Amygdala (tissue), 56 donors: ENCODE results near the gene OR5M3.

Experiments used
- DNase-seq, 56 donors: peaks; one replicate each; lab custom pipeline; 2025; lab: John Stamatoyannopoulos, UW

OR5M3 gene

DNA sequence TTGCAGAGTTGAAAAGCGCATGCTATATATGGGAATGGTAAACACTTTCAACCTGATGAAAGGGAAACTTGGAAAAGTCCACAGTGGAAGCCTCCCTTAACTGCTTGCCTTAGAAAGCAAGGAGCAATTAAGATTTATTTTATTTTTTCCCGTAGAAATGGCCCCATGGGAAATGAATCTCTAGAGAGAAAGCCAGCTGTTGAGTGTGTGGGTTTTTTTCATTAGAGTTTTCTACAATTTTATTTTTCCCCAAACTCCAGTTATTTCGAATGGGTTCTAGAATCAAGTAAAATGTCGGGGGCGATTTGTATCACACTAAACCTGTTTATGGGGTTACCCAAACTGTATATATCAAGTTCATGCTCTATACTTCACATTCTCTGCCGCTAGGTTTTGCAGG, at the start of gene OR5M3:
TSS of gene OR5M3 (minus strand) at position 101 of the 400 bp plus-strand sequence. CDS start 2,855 bp downstream, outside the sequence.
- no peak for DNase-seq

DNA sequence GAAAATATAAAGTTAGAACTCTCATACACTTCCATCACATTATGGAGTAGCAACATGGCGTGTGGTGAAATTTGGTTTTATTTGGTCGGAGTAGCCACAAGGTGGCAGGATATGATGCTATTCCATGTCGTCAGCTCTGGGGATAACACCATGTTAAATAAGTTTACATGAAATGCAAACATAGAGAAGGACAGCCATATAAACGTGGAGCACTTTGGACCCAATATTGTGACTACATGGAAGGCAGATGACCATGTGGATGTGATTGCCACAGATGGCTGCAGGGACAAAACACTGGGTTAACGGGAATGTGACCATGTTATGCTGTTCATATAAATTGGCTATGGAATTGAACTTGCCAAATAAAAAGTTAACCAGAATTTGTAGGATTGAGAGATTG, 48.9 kb upstream of the OR5M3 start:
- no peak for DNase-seq

DNA sequence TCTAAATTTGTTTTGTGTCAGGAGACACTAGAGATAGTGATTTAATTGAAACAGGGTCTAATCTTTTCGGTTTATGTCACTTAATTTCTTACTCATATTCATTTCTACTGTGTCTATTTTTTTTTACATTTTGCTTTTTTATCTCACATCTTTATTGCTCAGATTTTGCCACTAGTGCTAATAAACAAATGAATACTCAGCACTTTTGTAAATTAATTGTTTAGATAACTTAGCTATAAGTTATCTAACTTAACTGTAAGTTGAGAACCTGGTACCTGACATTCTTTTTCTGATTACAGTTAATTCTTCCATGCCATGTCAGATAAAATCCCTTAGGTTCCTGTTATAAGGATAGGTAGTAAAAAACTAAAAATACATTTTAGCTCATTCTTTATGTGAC, 40.1 kb upstream of the OR5M3 start:
- no peak for DNase-seq

DNA sequence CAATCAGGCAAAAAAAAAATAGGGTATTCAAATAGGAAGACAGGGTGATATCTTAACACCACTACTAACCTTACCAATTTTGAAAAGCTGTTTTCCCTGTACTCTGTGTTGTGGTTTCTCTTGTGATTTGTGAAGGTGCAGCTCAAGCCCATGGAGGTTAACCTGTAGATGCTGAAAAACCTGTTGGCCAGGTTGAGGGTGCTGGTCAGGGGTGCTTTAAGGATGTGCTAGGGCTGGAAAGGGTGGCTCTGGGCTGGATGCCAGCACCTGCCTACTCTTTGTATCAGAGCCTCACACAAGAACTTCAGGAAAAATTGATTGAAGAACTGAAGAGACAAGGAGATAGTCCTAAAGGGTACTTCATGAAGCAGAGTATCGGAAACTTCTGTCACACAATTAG, 36.3 kb upstream of the OR5M3 start:
- DNase-seq = no peak

DNA sequence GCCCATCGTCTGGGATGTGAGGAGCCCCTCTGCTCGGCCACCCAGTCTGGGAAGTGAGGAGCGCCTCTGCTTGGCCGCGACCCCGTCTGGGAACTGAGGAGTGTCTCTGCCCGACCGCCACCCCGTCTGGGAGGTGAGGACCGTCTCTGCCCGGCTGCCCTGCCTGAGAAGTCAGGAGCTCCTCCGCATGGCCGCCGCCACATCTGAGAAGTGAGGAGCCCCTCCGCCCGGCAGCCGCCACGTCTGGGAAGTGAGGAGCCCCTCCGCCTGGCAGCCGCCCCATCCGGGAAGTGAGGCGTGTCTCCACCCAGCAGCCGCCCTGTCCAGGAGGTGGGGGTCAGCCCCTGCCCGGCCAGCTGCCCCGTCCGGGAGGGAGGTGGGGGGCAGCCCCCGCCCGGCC, 23.9 kb upstream of the OR5M3 start:
- no peak for DNase-seq

DNA sequence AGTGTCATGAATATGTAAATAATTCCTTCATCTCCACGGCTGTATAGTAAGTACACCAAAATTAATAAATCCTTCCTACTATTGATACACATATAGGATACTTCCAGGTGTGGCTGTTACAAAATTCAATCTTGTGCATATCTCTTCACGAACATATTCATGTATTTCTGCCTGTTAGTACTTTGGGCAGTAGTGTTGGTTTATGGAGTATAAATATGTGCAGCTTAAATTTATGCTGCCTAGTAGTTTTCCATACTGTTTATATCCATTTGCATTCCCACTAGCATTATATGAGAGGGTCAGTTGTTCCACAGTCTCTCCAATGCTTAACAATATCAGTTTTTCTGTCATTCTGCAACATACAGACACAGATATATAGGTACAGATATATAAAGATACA, 22.0 kb upstream of the OR5M3 start:
- no peak for DNase-seq

DNA sequence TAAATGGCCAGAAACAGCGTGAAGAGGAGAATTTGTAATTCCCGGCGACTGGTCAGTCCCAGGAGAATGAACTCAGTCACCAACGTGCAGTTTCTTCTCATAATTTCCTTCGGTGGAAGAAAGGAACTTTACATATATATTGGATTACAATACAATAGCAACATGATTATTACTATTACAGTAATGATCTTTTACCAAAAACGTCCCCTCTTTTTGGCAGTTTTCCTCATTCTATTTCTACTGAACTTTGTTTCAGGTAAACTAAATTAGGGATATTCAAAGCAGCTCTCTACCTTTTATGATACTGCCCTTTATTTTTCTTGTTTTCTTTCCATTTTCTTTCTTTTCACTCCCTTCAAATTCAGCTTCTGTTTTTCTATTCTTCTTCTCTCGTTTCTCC, 18.1 kb upstream of the OR5M3 start, which contains the start of gene OR5M8:
TSS of gene OR5M8 (minus strand) at position 101 of the 400 bp plus-strand sequence. CDS start at position 101, 0 bp downstream.
- no peak for DNase-seq

DNA sequence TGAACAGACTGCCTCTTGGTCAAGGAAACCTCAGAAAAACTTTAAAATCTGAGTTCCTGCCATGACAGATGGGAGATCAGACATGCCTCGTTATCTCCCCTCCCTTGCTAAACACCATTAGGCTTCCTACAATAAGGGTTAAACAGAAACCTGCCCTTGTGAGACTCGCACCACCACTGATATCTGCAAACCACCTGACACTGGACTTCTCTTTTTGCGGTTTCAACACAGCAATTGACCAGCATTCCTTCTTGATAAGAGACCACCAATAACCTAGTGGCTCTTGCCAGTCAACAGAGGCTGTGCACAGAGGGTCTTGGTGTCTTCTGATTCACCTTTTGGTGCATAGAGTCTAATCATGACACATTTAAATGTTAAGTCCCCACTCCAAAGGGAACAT, 13.6 kb upstream of the OR5M3 start:
- DNase-seq = no peak

DNA sequence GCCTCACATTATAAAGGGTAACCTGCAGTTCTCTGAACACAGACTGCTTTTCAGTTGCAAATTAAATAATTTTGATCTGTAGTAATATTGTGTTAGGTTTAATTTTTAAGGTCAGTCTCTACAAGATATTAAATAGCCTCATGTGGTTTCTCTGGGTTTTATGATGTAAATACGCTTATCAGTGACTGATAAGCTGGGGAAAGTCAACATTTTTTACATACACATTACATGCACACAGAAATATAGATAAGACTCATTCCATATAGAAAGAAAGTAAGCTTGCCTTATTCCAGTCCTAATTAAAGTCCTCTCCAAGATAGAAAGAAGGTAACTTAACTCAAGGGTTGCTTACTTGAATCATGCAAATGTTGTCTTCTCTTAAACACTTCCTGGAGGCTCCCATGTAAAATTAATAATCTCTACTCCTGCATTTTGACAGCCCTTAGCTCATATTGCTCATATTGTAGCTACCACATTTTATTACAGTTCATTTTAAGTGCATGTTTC, 1.6 kb upstream of the OR5M3 start:
- DNase-seq = no peak

DNA sequence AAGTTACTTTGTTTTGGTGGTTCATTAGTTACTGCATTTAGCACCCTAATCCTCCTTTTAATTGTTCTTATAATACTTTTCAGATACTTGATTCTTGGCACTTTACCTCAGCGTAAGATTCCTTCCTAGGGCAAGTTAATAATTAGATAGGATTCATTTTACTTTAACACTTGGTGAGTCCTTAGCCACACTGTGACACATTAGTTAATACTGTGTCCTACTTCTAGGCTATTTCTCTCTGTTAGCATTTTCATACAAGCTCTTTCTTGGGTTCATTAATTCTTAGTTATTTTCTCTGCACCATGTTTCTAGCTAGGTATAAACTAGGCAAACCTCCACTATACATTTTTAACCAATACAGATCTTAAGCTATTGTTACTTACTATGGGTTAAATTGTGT, 16.1 kb downstream of the OR5M3 start:
- DNase-seq = no peak

DNA sequence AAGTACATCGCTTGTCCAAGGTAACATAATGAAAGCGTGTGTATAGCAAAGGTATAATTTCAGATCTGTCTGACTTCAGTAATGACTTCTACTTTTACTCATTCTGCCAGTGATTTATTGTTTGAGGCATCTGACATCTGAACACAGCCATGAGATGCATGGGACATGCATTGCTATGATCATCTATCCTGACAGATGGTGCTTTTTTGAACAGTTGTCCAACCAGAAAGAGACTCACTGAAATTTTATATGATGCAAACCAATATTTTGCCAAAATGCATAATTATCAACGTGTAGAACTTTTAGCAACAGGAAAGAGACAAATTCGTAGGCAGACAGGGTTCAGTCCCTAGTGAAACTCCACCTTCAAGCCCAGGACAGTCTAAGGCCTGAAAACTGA, 19.6 kb downstream of the OR5M3 start:
- DNase-seq = no peak
